Colon (tissue), 2 donors: ENCODE measurements around the gene KIZ.
"Not testable (repeated sequence)": the region's sequence is repeated elsewhere in the genome, so short reads cannot be mapped to it uniquely, and the experiment has no call there.

Experiments
- FAIRE-seq: peaks from 2 replicates; lab custom pipeline; 2012; peaks lifted over from hg19 to GRCh38; lab: Jason Lieb, UNC
- donor health status: control.
- donor health status: control.

KIZ gene

GRCh38 chr20:21139881-21140566, 14.1 kb downstream of the KIZ start:
- no peak for FAIRE-seq

- FAIRE-seq = no peak
Observed at GRCh38 chr20:21141825-21142224, 15.9 kb downstream of the KIZ start.

DNA sequence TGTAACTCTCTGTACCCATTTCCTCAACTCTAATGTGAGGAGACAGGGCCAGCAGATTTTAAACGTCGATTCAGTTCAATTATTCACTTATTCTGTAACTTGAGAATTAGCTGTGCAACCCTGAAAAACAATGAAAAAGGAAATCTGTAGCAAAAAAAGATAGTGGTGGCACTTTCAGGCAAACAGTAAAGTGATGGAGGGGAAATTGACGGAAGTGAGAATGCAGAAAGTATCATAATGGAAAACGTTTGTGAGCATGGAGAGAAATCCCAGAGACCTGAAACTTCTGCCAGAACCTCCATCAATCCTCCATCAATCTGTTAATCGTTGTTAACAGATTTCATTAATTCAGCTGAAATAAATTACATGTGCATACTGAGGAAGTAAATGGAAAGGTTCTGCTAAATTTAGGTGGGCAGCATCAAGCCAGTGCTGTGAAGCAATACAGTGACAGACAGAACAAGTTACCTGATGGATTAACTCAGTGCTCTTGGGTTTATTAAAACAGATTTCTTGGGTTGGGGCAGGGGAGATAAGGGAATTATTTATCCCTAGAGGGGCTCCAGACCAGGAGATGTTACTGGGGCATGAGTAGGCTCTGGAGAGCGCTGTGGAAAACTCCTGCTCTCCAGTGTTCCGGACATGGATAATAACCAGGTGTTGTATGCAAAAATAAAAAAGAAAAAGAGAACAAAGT, 17.5 kb downstream of the KIZ start:
- FAIRE-seq = no peak

DNA sequence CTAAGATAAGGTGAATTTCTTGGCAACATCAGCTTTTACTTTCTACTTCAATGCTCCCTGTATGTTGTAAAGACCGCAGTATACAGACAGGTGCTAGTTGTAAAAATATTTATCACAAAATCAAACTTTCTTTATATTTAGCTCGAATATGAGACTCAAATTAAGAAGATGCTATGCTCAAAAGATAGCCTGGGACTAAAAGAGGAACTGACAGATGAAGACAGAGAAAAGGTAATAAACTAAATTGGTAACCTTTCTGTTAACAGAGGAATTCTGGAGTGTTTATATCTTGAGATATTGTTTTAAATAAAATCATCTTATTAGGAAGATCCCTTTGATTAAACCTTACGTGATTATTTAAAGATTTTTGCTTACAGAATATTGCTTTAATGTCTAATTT, 19.5 kb downstream of the KIZ start:
- FAIRE-seq = no peak

DNA sequence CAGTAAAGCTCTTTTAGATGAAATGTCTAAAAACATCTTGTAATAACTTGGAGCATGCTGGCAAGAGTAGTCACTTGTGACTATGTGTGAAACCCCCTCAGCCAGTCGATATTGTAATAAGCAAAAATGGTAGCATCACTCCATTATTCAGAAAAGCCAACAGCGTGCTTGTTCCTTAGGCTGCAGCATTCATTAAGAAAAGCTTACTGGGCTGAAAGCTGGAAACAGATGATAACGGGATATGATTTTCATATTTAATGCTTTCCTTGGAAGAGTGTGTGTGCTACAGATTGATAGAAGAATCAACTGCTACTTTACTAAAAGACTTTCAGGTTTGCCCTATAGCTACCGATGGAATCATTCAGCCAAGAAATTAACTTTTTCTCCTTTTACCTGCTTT, 20.3 kb downstream of the KIZ start:
- no peak for FAIRE-seq

- no peak for FAIRE-seq
Observed at GRCh38 chr20:21147593-21147992, 21.7 kb downstream of the KIZ start.

DNA sequence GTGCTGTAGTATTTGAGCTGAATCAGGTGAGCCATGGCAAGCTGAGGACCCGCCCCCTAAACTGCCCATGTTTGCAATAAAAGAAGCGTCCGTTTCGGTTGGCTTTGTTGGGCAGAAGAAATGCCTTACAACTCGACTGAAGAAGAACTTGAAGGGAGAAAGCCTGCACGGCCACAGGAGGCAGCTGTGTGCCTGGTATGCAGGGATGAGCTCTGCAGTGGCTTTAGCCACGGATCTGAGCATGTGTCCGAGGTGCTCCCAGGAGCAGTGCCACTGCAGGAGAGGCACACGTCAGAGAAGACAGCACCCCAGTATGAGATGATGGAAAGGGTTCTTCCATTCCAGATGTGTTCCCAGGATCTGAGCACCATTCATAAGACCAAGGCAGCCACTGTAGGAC, 23.5 kb downstream of the KIZ start:
- no peak for FAIRE-seq

DNA sequence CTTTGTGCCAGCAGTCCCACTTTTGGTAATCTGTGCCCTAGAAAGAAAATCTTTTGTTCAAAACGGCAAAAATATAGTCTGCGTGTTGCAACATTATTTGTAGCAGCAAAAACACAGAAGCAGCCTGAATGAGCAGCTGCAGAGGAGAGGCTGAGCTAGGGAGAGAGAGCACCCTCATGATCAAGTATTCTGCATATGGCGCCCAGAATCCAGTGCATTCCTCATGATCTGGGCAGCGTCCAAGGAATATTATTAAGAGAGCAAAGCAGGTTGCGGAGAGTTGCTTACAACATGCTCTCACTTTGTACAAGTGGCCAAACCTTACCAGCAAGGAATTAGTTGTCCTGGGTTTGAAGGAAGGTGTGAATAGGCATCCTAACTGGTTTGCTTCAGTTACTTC, 25.9 kb downstream of the KIZ start:
- FAIRE-seq = no peak

DNA sequence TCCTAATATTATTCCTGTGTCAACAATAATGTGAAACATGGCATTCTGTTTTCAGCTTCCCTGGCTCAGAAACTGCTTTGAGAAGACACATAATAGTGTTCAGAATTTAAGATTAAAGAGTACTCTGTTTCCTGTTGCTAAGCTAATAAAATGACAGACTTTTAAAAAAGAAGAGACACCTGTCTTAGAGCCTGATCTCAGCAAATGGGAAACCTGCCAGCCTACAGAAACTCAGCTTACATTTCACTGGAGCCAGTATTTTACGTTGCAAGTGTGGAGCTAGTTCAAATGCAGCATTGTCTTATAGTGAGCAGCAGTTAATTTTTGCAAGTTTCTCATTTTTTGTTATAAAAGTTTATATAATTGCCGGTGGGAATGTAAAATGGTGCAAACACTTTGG, 28.8 kb downstream of the KIZ start:
- no peak for FAIRE-seq

DNA sequence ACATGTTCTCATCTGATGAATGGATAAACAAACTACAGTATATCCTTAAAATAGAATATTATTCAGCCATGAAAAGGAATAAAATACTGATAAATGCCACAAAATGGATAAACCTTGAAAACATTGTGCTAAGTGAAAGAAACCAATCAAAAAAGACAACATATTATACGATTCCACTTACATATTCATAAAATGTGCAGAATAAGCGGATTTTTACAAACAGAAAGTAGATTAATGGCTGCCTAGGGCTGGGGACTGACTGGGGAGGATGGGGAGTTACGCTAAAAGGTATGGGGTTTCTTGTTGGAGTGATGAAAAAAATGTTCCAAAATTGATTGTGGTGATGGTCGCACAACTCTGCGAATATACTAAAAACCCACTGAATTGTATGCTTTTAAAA, 29.4 kb downstream of the KIZ start:
- no peak for FAIRE-seq

- FAIRE-seq = no peak
Observed at GRCh38 chr20:21156266-21156665, 30.4 kb downstream of the KIZ start.

- no peak for FAIRE-seq
Observed at GRCh38 chr20:21157006-21157405, 31.1 kb downstream of the KIZ start.

DNA sequence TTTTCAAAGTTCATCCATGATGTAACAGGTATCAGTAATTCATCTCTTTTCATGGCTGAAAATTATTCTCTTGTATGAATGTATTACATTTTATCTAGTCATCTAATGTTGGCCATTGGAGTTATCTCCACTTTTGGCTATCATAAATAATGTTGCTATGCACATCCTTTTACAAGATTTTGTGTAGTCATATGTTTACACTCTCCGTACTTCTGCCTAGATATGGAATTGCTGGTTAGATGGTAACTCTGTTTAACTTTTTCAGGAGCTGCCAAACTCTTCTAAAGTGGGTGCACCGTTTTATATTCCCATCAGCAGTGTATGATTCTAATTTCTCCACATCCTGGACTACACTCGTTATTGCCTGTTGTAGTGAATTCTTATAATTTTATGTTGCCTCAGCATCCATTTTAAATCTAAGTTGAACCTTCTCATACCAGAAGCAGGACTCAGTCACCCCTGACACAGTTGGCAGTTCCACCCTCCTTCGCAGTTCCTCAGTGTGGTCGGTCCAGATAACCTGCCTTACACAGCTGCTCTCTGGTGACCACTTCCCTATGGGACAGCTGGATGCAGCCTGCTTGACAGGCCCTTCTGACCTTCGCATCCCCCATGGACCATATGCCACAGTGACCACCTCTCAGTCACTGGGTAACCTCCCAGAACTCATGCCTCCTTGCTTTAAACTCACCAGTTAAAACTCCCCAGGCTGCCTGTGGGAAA, 33.9 kb downstream of the KIZ start:
- FAIRE-seq = no peak

- FAIRE-seq = no peak
Observed at GRCh38 chr20:21161926-21162325, 36.0 kb downstream of the KIZ start.

DNA sequence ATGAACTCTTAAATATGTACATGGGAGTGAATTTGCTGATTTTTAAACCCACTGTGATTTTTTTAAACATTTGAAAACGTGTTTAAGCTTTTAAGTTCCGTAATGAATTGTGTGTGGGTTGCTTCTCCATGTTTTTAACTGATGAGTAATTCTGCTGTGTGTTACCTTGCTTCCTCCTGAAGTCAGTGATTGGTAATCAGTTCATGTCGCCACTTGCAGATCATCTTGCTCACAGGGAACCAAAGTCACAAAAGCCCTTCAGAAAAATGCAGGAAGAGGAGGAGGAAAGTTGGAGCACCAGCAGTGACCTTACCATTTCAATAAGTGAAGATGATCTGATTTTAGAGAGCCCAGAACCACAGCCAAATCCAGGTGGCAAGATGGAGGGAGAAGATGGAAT, 36.7 kb downstream of the KIZ start:
- no peak for FAIRE-seq

DNA sequence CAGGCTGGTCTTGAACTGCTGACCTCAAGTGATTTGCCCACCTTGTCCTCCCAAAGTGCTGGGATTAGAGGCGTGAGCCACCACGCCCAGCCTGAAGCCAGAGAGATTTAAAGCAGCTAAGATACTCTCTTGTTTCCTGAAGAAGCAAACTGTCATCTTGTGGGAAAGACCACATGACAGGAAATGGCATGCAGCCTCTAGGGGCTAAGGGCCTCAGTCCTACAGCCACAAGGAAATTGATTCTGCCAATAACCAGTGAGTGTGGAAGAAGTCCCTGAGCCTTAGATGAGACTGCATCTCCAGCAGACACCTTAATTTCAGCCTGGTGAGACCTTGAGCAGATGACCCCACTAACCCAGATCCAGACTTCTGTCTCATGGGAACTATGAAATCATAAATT, 40.9 kb downstream of the KIZ start:
- FAIRE-seq = no peak

DNA sequence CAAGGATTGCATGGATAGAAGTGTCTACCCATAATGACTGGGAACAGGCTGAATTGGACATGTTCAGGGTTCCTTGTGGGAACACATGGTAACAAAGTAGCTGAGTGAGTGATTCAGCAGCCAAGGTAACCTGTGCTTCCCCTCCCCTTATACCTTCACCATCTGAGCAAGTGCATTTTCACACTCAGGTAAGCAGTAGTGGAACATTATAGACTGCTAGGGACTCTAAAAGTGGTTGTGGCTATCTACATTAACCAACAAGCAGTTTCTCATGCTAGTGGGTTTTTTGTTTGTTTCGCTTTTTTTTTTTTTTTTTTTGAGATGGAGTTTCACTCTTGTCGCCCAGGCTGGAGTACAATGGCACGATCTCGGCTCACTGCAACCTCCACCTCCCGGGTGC, 41.4 kb downstream of the KIZ start:
- no peak for FAIRE-seq

DNA sequence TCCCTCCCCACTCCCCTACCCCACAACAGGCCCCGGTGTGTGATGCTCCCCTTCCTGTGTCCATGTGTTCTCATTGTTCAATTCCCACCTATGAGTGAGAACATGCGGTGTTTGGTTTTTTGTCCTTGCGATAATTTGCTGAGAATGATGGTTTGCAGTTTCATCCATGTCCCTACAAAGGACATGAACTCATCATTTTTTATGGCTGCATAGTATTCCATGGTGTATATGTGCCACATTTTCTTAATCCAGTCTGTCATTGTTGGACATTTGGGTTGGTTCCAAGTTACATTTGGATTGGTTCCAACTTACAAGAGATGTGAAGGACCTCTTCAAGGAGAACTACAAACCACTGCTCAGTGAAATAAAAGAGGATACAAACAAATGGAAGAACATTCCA, 42.2 kb downstream of the KIZ start:
- not testable (repeated sequence) for FAIRE-seq

DNA sequence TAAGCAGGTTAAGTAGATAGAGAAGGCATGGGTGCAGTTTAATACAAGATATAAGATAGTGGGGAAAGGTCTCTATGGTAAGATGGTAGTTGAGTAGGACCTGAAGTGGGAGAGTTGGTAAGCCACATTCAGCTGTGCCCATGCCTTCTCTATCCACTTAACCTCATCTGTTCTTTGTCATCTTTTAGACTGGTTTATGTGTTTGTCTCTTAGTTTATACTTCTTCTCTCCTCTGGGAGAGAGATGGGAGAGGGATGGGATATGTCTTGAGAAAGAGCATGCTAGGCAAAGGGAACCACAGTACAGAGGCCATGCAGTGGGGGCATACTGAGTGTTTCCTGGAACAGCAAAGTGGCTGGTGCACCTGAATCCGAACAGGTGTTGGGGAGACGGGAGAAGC, 46.7 kb downstream of the KIZ start:
- FAIRE-seq = no peak

GRCh38 chr20:21173485-21173884, 47.6 kb downstream of the KIZ start:
- FAIRE-seq = no peak

- FAIRE-seq = no peak
Observed at GRCh38 chr20:21174516-21175239, 48.8 kb downstream of the KIZ start.

DNA sequence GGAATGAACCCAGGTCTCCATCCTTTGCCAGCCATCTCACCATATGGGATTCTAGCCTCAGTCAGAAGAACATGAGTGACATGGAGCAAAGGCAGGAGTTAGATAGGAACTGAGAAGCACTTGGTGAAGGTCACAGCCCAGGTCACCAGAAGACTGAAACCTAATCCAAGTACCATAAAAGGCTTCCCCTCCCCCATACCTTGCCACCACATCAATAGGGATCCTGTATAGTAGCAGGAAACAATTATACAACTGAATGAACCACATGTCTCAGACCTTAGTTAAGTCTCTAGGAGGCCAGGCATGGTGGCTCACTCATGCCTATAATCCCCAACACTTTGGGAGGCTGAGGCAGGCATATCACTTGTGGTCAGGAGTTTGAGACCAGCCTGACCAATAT, 49.6 kb downstream of the KIZ start:
- no peak for FAIRE-seq

DNA sequence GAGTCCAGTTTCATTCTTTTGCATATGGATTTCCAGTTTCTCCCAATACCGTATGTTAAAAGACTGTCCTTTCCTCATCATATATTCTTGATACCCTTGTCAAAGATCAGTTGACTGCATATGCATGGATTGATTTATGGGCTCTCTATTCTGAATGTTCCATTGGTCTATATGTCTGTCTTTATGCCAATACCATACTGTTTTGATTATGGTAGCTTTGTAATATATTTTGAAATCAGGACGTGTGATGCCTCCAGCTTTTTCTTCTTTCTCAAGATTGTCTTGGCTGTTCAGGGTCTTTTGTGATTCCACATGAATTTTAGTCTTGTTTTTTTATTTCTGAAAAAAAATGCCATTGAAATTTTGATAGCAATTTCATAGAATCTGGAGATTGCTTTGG, 51.9 kb downstream of the KIZ start:
- no peak for FAIRE-seq
